Measurements from ENCODE around the gene PGS1.

GRCh38 chr17:78431692-78431958 lies 53.2 kb downstream of the PGS1 start:
- TF ChIP-seq POLR2AphosphoS5 (IDR thresholded peaks at IDR 0.05) (no peak), CTCF (IDR thresholded peaks at IDR 0.05) (no peak)
